Measurements from ENCODE around the gene INO80B. TPM values are rescaled to one million over a fixed set of nuclear protein-coding genes. Genes with fewer than 3 reads are reported as not detected.
A peak's percentile ranks its signal among the peaks of the same experiment; 100 is the strongest.
"Not testable (repeated sequence)": the region's sequence is repeated elsewhere in the genome, so short reads cannot be mapped to it uniquely, and the experiment has no call there.

Gene INO80B
- polyA plus RNA-seq, 1 donor from 2014 or later = 11.4 TPM

DNA sequence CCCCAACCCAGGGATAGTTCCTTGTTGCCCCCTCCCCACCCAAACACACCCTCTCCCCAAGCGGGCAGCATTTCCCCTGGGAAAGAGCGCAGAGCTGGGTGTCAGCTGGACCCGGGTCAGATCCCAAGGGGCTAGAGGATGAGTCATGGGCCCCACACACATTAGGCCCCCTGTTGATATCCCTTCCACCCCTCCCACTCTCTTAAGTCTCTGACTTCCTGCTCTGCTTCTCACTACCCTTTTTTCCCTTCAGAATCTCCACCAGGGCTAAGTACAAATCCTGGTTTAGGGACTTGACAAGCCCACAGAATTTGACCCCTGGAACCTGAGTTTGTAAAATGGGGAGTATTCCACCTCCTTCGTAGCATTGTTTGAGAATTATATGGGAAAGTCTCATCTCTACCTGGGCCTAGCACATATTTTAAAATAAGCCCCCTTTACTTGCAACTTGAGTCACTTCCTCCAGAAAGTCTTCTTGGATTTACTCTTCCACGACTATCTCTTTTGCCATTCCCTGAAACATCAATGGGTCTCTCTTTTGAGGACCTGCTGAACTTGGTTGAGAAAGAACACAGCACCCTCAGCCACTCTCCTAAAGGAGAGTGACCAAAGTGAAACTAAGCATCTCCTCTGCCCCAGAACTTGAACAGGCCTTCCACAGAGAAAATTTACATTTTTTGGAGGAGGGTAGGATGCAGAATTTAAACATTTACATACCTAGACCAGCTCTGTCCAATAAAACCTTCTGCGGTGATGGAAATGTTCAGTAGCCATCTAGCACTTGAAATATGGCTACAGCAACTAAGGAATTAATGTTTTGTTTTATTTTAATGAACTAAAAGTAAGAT, 17.8 kb upstream of the INO80B start:
- Mint-ChIP-seq H3K9me3 (no peaks in the 10 kb centered on the region), H3K4me3 (peak overlapping the region in 1 of 4 donors; percentile 21), H3K27ac (no peak overlapping the region), H3K27me3 (peaks cover 7% of the 10 kb centered on the region), H3K4me1 (peaks cover 10 to 15% (median 14%) of the 10 kb centered on the region in 3 donors), H3K36me3 (no peaks in the 10 kb centered on the region)

DNA sequence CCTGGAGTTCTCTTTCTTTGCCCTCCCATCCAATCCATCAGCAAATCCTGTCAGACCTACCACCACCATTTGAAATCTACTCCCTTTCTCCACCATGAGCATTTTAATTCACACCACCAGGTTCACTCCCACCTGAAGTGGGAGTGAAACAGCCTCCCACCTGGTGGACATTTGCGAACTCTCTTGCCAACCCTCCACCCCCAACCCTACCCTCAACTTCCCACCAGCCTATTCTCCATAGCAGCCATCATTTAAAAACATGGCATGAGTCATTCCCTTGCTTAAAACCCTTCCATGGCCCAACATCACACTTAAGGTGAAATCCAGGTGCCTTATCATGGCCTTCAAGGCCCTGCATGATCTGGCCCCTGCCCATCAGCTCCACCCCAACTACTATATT, 16.6 kb upstream of the INO80B start:
- Mint-ChIP-seq H3K27ac (peak overlapping the region in 1 of 3 donors; percentile 98), H3K9me3 (no peaks in the 10 kb centered on the region), H3K4me3 (no peak overlapping the region), H3K4me1 (peaks cover 11 to 16% (median 15%) of the 10 kb centered on the region in 3 donors), H3K27me3 (peaks cover 16% of the 10 kb centered on the region), H3K36me3 (no peaks in the 10 kb centered on the region)

DNA sequence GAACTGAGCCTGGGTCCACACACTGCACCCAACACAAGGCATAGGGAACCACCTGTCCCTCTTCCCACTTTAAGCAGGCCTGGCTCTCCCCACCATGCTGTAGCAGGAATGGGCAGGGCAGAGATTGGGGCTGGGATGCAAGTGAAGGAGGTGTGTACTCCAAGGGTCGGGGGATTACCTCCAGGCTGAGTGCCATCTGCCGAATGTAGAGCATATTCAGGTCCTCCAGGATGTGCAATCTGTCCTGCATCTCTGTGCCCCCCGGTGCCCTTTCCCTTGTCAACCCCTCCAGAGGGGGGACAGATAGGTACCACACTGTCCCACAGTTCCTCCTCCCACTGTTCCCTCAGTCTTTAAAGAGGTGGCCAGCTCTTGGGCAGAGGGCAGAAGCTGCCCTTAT, 15.5 kb upstream of the INO80B start:
- no peaks in the 10 kb centered on the region for H3K36me3 Mint-ChIP-seq
- H3K4me3 Mint-ChIP-seq = peak overlapping the region in 3 of 4 donors; percentile 27 to 65 (median 55)
- peak overlapping the region in 2 of 3 donors; percentile 11 to 20 for H3K27ac Mint-ChIP-seq
- H3K9me3 Mint-ChIP-seq = no peaks in the 10 kb centered on the region
- H3K4me1 Mint-ChIP-seq = peaks cover 11 to 18% (median 18%) of the 10 kb centered on the region in 3 donors
- H3K27me3 Mint-ChIP-seq = peaks cover 16% of the 10 kb centered on the region

DNA sequence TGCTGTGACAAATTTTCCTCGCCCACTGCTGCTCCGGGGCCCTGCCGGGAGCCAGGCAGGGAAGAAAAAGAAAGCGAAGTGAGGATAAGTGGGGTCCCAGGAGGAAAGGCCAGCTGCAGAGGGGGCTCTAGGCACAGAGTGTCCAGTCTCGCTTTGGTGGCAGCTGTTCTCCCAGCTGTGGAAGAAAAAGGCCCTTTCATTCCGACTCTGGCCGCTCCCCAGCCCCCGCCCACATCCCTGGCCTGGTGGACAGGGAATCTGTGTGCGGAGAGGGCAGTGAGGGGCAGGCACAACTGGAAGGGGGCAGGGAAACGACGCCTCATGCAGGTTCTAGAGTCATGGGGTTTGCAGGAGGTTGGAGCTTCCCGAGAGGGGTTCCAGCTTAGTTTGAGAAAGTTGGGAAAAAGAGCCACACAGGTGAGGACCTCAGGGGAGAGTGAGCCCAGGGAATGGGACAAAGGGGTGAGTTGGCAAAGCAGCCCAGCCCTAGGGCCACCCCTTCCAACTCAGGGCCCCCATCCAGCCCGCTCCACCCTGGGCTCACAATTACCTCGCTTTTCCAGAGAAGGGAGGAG, 15.0 kb upstream of the INO80B start:
- H3K9me3 Mint-ChIP-seq = no peaks in the 10 kb centered on the region
- H3K4me1 Mint-ChIP-seq = peaks cover 11 to 18% (median 18%) of the 10 kb centered on the region in 3 donors
- H3K36me3 Mint-ChIP-seq = no peaks in the 10 kb centered on the region
- peaks cover 16% of the 10 kb centered on the region for H3K27me3 Mint-ChIP-seq
- H3K4me3 Mint-ChIP-seq = peak overlapping the region; percentile 48 to 91 (median 76)
- no peak overlapping the region for H3K27ac Mint-ChIP-seq

DNA sequence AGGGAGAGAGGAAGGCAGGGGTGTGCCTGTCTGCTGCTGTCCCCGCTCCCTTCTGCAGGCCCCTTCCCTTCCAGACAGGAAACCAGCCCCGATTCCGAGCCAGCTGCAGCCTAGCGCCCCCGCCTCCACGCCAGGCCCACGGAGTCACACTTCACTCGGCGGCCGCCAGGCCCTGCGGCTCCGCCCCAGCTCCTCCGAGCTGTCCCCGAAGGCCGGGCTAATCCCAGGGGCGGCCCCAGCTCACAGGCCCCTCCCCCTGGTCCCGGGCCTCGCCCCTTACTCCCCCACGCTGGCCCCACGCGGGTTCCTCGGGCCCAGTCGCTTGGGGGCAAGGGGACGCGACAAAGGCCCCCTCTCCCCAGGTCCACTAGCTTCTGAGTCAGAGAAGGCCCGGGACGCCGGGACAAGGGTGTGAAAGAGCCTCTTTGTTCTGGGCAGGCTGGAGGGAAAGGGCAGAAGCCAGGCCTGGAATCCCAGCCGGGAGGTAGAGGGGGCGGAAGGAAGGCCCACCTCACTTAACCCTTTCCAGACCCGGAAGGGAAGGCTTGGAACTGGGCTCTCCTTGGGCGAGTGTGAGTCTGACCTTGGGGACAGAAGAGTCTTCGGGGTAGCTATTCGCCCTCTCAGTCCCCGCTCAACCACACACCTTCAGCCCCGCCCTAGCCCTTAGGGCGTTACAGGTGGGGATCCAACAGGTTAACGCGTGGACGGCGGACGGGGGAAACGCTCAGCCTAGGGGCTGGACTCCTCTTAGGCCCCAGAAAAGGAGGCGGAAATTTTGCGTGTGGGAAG, 14.3 kb upstream of the INO80B start:
- Mint-ChIP-seq H3K27me3 (peaks cover 18% of the 10 kb centered on the region), H3K4me3 (peak overlapping the region; percentile 48 to 91 (median 76)), H3K4me1 (peaks cover 11 to 18% (median 18%) of the 10 kb centered on the region in 3 donors), H3K9me3 (peaks cover 0 to 1% (median 0%) of the 10 kb centered on the region in 3 donors), H3K27ac (peak overlapping the region in 1 of 3 donors; percentile 47), H3K36me3 (no peaks in the 10 kb centered on the region)

DNA sequence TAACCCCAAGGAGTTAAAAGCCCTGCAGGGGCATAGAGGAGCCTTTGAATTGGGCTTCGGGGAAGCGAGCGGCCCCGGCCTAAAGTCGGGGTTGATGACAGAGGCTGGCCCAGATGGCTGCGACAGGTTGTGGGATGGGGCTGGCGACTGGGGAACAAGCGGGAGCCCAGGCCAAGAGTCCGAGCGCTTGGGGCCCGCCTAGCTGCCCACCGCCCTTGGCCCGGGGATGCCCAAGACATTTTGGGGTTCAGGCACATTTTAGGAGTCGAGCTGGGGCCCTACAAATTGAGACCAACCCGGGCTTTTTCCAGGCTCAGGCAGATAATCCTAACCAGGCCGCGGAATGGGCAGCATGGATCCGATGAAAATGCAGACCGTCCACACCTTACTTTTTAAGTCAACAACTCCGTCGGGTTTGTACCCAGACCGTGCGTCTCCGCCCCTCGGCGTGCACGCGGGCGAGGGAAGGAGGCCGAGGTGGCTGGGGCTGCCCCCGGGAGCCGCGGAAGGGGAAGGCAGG, 13.7 kb upstream of the INO80B start:
- peak overlapping the region in 1 of 3 donors; percentile 47 for H3K27ac Mint-ChIP-seq
- H3K36me3 Mint-ChIP-seq = no peaks in the 10 kb centered on the region
- peaks cover 18% of the 10 kb centered on the region for H3K27me3 Mint-ChIP-seq
- H3K4me3 Mint-ChIP-seq = peak overlapping the region; percentile 32 to 91 (median 83)
- peaks cover 0 to 1% (median 0%) of the 10 kb centered on the region in 3 donors for H3K9me3 Mint-ChIP-seq
- H3K4me1 Mint-ChIP-seq = peaks cover 11 to 18% (median 18%) of the 10 kb centered on the region in 3 donors

DNA sequence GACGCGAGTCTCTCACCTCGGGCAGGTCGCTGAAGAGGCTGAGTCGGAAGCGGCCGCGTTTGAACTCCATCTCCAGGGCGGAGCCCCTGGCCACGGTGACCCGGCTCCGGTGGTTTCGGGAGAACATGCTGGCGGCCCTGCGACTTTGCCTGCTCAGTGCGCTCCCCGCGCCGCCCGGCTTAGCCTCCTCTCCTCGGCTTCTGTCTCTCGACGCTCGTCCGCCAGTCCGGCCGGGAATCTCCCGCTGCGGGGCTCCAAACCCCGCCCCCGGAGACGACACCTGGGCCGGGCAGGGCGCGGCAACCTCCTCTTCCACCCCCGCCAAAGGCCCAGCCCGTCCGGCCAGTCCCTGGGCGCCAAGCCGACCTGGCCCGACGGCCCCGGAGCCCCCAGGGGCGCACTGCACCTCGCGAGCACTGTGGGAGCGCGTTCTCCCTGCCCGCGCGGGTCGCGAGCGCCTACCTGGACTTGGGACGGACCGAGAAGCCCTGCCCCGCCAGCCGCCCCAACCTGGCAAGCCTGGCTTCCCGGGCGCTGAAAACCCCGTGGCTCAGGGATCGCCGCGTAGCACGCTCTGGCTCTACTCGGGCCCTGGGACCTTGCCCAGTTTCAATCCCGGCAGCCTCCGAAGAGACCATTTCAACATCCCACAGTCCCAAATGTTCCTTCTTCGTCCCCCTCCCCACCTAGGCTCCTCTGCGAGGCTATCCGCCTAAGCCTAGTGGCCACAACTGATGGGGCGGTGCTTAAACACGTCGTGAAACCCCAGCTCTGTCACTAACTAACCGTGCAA, 13.0 kb upstream of the INO80B start, which contains the start of gene RTKN:
TSS of gene RTKN (minus strand) at position 248 of the 793 bp plus-strand sequence. CDS start at position 127, 121 bp downstream.
- Mint-ChIP-seq H3K9me3 (peaks cover 0 to 1% (median 0%) of the 10 kb centered on the region in 3 donors), H3K4me1 (peaks cover 11 to 17% (median 17%) of the 10 kb centered on the region in 3 donors), H3K36me3 (no peaks in the 10 kb centered on the region), H3K4me3 (peak within 1 kb of the TSS; percentile 80 to 91 (median 83)), H3K27ac (peak within 1 kb of the TSS in 1 of 3 donors; percentile 47), H3K27me3 (peaks cover 18% of the 10 kb centered on the region)

DNA sequence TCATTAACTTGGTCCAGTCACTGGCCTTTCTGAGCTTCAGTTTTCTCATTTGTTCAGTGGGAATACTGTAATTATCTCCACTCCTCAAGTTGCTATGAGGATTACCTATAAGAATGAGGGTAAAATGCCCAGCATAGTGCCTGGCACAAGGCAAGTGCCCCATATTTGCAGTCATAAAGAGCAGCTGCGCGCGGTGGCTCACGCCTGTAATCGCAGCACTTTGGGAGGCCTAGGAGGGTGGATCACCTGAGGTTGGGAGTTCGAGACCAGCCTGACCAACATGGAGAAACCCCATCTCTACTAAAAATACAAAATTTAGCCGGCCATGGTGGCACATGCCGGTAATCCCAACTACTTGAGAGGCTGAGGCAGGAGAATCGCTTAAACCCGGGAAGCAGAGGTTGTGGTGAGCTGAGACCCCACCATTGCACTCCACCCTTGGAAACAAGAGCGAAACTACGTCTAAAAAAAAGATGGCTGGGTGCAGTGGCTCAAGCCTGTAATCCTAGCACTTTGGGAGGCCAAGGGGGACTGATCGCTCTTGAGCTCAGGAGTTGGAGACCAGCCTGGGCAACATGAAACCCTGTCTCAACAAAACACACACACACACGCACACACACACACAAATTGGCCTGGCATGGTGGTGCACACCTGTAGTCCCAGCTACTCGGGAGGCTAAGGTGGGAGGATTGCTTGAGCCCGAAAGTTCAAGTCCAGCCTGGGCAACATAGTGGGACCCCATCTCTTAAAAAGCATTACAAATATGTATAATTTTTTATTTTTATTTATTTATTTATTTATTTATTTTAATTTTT, 12.2 kb upstream of the INO80B start:
- H3K4me1 Mint-ChIP-seq = peaks cover 9 to 12% (median 12%) of the 10 kb centered on the region in 3 donors
- H3K36me3 Mint-ChIP-seq, H3K27ac Mint-ChIP-seq, H3K9me3 Mint-ChIP-seq: not testable (repeated sequence)
- H3K4me3 Mint-ChIP-seq = peak overlapping the region in 3 of 4 donors; percentile 58 to 80 (median 80)
- H3K27me3 Mint-ChIP-seq = peaks cover 18% of the 10 kb centered on the region

DNA sequence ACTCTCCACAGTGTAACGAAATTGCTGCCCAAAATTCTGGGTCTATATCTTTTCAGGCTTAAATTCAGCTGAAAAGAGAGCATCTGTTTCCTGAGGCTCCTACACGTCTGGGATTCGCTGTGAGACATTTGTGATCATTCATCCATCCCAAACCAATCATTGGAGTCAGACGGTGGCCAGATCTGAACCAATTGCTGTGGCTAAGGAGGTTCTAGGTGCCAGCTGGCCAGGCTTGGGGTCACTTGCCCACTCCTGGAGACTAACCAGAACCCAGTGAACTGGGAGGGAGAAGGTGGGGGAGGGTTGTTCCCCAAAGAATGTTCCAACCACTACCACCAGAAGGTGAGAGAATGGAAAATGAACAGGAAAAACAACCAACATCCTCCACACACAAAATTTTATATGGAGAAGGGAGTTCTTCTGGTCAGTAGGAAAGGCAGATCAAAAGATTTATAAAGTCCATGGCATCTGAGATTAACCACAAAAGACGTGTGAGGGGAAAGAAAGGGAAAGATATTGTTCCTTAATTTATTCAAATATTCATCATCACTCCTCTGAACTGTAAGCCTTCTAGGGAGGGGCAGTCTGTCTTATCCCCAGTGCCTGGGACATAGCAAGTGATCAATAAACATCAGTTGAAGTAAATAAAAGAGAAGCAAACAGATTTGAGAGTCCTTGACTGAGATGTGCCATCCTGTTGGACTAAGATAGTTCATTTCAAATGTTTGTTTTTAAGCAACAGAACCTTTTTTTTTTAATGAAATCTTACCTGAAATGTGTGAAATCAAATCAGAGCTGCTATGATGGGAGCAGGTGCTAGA, 10.2 kb upstream of the INO80B start:
- H3K27ac Mint-ChIP-seq = no peak overlapping the region
- peaks cover 18% of the 10 kb centered on the region for H3K27me3 Mint-ChIP-seq

DNA sequence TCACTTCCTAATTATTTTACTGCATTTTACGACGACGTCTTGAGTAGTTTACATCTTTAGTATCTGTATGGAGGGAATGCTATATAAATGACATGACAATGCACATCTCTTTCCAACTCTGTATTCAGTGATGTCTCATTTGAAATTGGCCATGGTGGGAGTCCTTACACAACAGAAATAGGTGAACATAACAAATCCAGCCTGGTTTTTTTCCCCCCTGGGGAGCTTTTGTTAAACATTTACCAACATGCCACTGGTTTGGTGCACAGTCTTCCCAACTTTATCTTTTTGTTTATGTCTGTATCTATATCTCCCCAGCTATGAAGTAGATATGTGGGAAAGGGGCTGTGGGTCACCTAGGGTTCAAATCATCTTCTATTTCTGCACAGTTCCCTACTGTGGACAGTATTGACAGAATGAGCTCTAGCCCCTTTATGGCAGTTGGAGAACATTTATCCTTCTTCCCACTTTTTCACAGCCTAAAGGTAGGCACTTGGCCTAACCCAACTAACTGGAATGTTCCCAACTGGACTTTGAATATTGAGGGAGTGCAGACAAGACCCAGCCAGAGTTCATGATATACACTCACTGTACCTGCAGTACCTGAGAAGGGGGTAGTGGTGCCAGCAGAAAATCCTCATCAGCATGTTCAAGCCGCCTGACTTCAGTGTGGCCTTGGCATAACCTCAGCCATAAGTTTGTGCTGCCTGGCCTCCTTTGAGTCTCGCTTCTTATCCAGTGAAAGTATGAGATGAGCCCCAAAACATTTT, 7.5 kb upstream of the INO80B start:
- H3K27me3 Mint-ChIP-seq = peaks cover 8% of the 10 kb centered on the region
- peaks cover 0 to 1% (median 0%) of the 10 kb centered on the region in 3 donors for H3K9me3 Mint-ChIP-seq
- H3K4me3 Mint-ChIP-seq = no peak overlapping the region
- peaks cover 3 to 6% (median 3%) of the 10 kb centered on the region in 3 donors for H3K4me1 Mint-ChIP-seq
- H3K36me3 Mint-ChIP-seq = peaks cover 1% of the 10 kb centered on the region
- no peak overlapping the region for H3K27ac Mint-ChIP-seq

More for the DNA sequence above, 10.2 kb upstream of the INO80B start:
- Mint-ChIP-seq H3K4me1 (peaks cover 1 to 8% (median 4%) of the 10 kb centered on the region in 3 donors), H3K9me3 (peaks cover 0 to 1% (median 0%) of the 10 kb centered on the region in 3 donors), H3K36me3 (no peaks in the 10 kb centered on the region), H3K4me3 (peak overlapping the region in 1 of 4 donors; percentile 10)

DNA sequence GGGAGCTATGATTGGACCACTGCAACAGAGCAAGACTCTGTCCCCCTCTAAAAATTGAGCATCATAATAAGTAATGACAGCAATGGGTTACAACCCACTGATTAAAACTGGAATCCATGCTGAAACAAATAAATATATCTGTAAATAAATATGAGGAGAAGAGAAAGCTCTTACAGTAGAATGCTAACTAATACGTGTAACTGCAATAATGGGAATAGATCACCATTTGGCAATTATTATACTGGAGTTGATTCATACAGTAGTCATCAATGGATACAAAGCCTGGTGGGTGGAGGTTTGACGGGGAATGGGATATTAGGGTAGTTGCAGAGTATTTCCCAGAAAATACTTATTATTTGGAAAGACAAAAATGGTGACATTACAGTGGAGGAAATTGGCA, 6.1 kb upstream of the INO80B start:
- peak overlapping the region in 1 of 3 donors; percentile 73 for H3K27ac Mint-ChIP-seq

More for the DNA sequence above, 6.1 kb upstream of the INO80B start:
- Mint-ChIP-seq H3K4me3 (no peak overlapping the region), H3K36me3 (peaks cover 2% of the 10 kb centered on the region), H3K9me3 (peaks cover 0 to 1% (median 0%) of the 10 kb centered on the region in 3 donors), H3K4me1 (peaks cover 11 to 13% (median 11%) of the 10 kb centered on the region in 3 donors), H3K27me3 (peaks cover 2% of the 10 kb centered on the region)
